Measurements from ENCODE around the gene TRMT11.

Gene TRMT11

GRCh38 chr6:125943528-125944433 is 42.6 kb upstream of the TRMT11 start:
- no peak for TF ChIP-seq CTCF (IDR thresholded peaks at IDR 0.05)
- Mint-ChIP-seq H3K27ac (no peak overlapping the region), H3K4me3 (no peak overlapping the region), H3K27me3 (ENCODE audit: low read depth, poor library complexity) (peaks cover 10% of the 10 kb centered on the region), H3K9me3 (no peaks in the 10 kb centered on the region), H3K4me1 (peaks cover 12% of the 10 kb centered on the region), H3K36me3 (ENCODE audit: low read depth) (no peaks in the 10 kb centered on the region)
- no peak for DNase-seq

DNA sequence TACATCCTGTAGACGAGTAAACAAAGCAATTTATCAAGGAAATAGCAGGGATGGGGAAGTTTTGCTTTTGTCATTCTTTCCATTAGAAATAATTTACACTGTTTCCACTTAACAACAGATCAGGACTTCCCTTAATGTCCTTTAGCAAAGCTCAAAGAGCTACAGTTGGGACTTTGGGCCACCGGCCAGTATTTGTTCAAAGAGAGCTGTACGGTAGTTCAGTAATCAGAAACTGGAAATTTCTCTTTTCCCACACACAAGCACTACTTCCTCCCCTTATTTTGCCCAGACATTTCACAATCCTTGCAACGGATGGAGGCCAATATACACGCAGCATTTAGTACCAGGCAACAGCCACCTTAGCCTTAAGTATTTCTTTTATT is 41.9 kb upstream of the TRMT11 start:
- no peaks in the 10 kb centered on the region for H3K9me3 Mint-ChIP-seq
- H3K27me3 Mint-ChIP-seq (ENCODE audit: low read depth, poor library complexity): peaks cover 10% of the 10 kb centered on the region
- no peak overlapping the region for H3K4me3 Mint-ChIP-seq
- H3K4me1 Mint-ChIP-seq: peaks cover 6% of the 10 kb centered on the region
- TF ChIP-seq CTCF (IDR thresholded peaks at IDR 0.05): no peak
- DNase-seq: no peak
- no peaks in the 10 kb centered on the region for H3K36me3 Mint-ChIP-seq (ENCODE audit: low read depth)
- H3K27ac Mint-ChIP-seq: no peak overlapping the region

- no peak for DNase-seq
- Mint-ChIP-seq H3K36me3 (ENCODE audit: low read depth) (no peaks in the 10 kb centered on the region), H3K4me1 (peaks cover under 1% of the 10 kb centered on the region), H3K27ac (no peak overlapping the region), H3K4me3 (no peak overlapping the region), H3K9me3 (no peaks in the 10 kb centered on the region), H3K27me3 (ENCODE audit: low read depth, poor library complexity) (peaks cover 10% of the 10 kb centered on the region)
- TF ChIP-seq CTCF (IDR thresholded peaks at IDR 0.05): no peak
These were observed 41.4 kb upstream of the TRMT11 start for GRCh38 chr6:125944896-125945295.

DNA sequence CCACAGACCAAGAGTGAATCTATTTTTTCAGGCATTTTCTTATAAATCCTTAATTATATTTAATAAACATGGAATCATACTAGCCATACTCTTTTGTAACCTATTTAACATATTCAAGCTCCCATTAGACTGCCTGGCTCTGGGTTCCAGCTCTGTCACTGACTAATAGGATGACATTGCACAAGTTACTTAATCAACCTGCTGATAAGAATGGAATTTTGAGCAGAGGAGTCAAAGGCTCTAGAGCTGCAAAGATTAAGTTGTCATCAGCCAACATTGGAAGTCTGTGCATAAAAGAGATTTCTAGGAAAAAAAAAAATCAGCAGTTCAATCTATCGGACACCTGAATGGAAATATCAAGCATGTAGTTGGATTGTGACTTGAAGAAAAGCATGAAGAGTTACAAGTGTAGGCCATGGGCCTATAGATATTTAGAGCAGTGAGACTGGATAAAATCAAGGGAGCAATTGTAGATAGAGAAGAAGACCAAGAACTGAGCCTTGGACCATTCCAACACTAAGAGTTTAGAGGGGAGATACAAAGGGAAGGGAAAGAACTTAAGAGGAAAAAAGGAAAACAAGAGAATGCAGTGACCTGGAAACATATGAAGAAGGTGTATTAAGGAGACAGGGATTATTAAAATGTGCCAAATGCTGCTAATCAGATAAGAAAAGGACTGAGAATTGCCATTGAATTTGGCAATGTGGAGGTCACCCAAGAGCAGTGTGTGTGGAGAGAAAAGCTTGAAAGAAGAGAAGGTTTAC is 40.8 kb upstream of the TRMT11 start:
- TF ChIP-seq CTCF (IDR thresholded peaks at IDR 0.05): no peak
- Mint-ChIP-seq H3K9me3 (no peaks in the 10 kb centered on the region), H3K4me3 (no peak overlapping the region), H3K27ac (no peak overlapping the region), H3K27me3 (ENCODE audit: low read depth, poor library complexity) (peaks cover 7% of the 10 kb centered on the region), H3K36me3 (ENCODE audit: low read depth) (no peaks in the 10 kb centered on the region), H3K4me1 (no peaks in the 10 kb centered on the region)
- DNase-seq: no peak

- Mint-ChIP-seq H3K4me3 (no peak overlapping the region), H3K9me3 (peaks cover 3% of the 10 kb centered on the region), H3K4me1 (no peaks in the 10 kb centered on the region), H3K36me3 (ENCODE audit: low read depth) (no peaks in the 10 kb centered on the region), H3K27me3 (ENCODE audit: low read depth, poor library complexity) (peaks cover 6% of the 10 kb centered on the region), H3K27ac (no peak overlapping the region)
- TF ChIP-seq CTCF (IDR thresholded peaks at IDR 0.05): no peak
- no peak for DNase-seq
These were observed 38.7 kb upstream of the TRMT11 start for GRCh38 chr6:125947615-125948014.
